G401.6 (cell line): ENCODE results near the gene ABHD1.
"Not testable (repeated sequence)": the region's sequence is repeated elsewhere in the genome, so short reads cannot be mapped to it uniquely, and the experiment has no call there.

Source experiments
- FAIRE-seq: peaks from 2 replicates; lab custom pipeline; 2012; peaks lifted over from hg19 to GRCh38; lab: Jason Lieb, UNC

ABHD1 gene

GRCh38 chr2:27123302-27124150, at the start of gene ABHD1:
Gene ABHD1 (plus strand): TSS chr2:27123815. CDS start chr2:27123949, 134 bp downstream.
- no peak for FAIRE-seq

DNA sequence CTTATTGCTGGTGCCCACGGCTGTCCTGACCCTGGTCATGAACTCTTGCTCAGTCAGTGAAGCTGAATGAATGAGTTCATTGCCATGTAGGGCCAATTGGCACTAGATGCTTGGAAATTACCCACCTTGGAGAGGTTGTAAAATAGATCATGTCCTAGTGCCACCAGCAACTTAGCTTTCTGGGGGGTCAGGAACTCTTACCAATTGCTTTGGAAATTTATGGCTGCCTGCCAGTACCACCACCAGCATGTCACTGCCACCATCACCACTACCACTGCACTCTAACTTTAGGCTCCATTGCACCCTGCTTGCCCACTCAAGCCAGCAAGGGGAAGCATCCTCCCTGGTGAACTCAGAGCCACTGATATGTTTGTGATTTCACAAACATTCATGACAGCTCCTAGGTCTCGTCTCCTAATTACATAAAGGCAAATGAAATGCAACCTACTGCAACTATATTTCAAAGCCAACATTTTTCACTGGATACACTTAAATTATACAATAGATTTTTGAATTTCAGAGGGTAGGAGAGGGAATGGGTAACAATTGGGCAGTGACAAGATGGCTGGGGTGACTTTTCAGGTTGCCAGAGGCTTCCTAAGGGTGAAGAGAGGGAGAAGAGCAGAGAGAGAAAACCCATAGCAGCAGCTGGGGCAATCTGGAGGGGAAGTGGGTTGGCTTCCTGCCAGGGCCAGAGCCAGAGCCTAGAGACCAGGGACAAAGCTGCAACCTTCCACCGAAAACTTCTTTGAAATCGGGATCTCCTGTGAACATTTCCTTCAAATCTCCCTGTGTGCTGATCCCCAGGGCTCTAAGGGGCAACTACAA, 48.7 kb upstream of the ABHD1 start:
- FAIRE-seq: no peak

DNA sequence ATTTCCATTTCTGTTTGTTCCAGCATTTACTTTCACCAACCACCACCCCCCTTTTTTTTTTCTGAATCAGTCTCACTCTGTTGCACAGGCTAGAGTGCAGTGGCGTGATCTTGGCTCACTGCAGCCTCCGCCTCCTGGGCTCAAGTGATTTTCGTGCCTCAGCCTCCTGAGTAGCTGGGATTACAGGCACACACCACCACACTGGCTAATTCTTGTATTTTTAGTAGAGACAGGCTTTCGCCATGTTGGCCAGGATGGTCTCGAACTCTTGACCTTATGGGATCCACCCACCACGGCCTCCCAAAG, 48.1 kb upstream of the ABHD1 start:
- FAIRE-seq: not testable (repeated sequence)

DNA sequence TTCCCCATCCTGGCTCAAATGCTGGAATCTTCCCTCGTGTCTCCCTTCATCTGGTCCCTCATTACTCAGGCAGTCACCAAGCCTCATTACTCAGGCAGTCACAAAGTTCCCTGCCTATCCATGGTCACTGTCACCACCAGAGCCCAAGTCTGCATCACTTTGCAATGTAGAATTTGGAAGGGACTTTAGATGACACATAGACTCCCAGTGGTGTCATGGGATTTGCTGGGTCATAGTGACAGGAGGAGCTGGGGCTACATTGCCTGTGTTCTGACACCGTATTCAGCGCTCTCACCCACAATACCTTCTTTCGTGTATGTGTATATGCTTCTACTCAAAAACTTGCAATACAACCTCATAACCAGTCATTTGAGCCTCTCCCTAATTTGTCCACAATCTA, 47.3 kb upstream of the ABHD1 start:
- FAIRE-seq: no peak

DNA sequence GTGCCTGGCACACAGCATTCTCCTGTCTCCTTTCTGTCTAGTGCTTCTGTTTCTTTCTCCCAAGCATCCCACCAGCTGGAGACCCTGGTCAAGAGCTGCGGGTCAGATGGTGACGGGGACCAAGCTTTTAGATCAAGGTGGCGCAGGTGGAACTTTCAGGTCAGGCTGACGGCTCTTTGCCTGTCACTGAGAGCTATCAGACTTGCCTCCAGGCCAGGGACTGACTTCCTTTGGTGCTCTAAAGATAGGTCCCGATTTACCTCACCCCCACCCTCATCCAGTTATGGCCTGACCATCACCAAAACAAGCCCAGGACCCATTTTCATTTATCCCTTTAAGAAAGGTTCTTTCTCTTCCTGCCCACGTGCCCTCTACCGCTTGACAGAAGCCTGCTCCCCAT, 46.4 kb upstream of the ABHD1 start:
- no peak for FAIRE-seq

- FAIRE-seq: no peak
Observed at GRCh38 chr2:27078267-27079194, 45.1 kb upstream of the ABHD1 start, which contains the start of gene EMILIN1. Gene EMILIN1 (plus strand): TSS chr2:27078615. CDS start chr2:27079066, 451 bp downstream.

DNA sequence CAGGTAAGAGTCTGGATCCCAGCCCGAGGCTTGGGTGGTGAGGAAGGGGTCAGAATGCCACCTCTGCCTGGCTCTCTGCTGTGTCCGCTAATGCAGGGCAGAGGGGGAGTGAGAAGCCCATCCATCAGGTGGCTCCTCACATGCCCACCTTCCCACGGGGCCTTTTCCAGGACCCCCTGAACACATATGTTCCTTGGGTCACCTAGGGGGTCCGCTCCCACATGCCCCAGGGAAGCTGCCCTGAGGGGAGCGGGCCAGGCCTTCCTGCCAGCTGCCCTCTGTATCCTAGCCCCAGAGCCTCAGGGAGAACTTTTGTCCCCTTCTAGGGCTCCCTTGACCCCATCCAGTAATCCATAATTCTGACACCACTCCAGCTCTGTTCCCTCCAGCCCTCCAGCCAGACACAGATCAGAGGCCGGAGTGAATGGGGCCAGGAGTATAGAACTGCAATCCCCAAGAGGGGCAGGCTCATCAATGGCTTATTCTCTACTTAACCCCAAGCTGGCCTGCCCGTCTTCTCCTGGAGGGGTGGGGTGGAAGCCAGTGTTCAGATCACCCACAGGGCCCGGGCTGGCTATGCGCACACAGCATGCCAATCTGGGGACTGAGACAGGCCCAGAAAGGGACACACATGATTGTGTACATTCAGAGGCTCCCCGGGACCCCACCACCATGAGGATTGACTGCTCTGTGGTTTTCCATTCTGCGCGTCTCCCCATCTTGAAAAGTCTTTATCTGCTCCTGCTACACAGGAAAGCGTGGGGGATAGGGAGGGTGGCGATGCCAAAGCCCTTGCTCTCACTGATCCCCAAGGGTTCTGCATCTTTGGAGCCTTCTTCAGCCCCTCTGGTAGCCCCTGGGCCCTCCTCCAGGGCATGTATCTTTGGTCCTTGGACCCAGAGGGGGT, 44.1 kb upstream of the ABHD1 start:
- FAIRE-seq: no peak

DNA sequence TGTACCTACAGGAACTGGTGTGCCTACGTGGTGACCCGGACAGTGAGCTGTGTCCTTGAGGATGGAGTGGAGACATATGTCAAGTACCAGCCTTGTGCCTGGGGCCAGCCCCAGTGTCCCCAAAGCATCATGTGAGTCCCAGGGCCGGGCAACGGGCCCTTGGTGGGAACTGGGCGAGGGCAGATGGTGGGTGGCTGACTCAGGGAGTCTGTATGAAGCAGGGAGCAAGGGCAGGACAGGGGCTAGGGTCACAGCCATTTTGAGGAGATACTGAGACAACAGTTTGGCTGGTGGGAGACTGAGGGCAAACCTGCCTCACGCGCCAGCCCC, 43.5 kb upstream of the ABHD1 start:
- FAIRE-seq: no peak

GRCh38 chr2:27080603-27080936, 43.0 kb upstream of the ABHD1 start:
- no peak for FAIRE-seq

DNA sequence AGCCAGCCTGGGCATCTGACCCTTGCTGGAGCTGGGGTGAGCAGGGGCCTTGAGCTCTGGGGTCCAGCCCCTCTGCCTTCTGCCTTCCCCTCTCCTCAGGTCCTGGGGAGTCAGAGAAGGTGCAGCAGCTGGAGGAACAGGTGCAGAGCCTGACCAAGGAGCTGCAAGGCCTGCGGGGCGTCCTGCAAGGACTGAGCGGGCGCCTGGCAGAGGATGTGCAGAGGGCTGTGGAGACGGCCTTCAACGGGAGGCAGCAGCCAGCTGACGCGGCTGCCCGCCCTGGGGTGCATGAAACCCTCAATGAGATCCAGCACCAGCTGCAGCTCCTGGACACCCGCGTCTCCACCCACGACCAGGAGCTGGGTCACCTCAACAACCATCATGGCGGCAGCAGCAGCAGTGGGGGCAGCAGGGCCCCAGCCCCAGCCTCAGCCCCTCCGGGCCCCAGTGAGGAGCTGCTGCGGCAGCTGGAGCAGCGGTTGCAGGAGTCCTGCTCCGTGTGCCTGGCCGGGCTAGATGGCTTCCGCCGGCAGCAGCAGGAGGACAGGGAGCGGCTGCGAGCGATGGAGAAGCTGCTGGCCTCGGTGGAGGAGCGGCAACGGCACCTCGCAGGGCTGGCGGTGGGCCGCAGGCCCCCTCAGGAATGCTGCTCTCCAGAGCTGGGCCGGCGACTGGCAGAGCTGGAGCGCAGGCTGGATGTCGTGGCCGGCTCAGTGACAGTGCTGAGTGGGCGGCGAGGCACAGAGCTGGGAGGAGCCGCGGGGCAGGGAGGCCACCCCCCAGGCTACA, 41.4 kb upstream of the ABHD1 start:
- no peak for FAIRE-seq

DNA sequence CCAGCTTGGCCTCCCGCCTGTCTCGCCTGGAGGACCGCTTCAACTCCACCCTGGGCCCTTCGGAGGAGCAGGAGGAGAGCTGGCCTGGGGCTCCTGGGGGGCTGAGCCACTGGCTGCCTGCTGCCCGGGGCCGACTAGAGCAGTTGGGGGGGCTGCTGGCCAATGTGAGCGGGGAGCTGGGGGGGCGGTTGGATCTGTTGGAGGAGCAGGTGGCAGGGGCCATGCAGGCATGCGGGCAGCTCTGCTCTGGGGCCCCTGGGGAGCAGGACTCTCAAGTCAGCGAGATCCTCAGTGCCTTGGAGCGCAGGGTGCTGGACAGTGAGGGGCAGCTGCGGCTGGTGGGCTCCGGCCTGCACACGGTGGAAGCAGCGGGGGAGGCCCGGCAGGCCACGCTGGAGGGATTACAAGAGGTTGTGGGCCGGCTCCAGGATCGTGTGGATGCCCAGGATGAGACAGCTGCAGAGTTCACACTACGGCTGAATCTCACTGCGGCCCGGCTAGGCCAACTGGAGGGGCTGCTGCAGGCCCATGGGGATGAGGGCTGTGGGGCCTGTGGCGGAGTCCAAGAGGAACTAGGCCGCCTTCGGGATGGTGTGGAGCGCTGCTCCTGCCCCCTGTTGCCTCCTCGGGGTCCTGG, 40.7 kb upstream of the ABHD1 start:
- FAIRE-seq: no peak

DNA sequence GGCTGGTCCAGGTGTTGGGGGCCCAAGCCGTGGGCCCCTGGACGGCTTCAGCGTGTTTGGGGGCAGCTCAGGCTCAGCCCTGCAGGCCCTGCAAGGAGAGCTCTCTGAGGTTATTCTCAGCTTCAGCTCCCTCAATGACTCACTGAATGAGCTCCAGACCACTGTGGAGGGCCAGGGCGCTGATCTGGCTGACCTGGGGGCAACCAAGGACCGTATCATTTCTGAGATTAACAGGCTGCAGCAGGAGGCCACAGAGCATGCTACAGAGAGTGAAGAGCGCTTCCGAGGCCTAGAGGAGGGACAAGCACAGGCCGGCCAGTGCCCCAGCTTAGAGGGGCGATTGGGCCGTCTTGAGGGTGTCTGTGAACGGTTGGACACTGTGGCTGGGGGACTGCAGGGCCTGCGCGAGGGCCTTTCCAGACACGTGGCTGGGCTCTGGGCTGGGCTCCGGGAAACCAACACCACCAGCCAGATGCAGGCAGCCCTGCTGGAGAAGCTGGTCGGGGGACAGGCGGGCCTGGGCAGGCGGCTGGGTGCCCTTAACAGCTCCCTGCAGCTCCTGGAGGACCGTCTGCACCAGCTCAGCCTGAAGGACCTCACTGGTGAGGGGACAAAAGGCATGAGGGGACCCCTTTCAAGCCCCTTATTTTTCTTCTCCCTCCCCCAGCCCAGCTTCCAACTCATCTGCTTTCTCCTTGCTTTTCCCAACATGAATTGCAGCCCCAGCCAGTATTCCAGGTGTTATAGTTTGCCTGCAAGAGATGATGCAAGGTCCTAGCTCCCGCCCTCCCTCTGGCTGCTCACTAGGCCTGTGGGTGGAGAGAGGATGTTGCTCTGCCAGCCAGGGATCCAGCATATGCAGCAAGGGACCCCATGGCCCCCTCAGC, 40.0 kb upstream of the ABHD1 start:
- FAIRE-seq: no peak

DNA sequence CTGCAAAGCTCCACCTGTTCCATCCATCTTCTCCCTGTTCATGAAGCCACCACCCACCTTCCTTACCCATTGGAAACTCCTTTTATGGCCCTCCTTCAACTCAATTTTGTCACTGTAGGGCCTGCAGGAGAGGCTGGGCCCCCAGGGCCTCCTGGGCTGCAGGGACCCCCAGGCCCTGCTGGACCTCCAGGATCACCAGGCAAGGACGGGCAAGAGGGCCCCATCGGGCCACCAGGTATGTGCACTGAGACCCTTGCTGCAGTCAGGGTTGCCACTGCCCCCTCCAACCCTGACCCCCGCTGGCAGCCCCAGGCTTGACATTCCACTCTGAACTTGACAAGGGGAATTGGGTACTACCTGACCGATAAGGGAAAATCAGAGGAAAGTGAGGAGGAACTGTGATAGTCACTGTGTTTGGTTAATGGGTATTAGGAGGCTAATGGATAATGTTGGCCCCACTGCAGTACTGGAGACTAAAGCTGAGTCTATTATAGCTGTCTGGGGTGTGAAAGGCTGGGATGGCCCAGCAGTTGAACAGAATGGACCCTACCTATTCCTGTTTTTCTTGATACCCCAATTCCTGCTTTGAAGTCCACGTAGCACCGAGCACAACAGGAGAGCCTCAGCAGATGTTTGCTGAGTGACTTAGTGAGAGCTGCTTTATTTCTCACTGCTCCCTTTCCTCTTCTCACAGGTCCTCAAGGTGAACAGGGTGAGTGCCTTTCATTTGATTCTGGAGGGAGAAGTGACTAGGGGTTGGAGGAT, 39.1 kb upstream of the ABHD1 start:
- no peak for FAIRE-seq

DNA sequence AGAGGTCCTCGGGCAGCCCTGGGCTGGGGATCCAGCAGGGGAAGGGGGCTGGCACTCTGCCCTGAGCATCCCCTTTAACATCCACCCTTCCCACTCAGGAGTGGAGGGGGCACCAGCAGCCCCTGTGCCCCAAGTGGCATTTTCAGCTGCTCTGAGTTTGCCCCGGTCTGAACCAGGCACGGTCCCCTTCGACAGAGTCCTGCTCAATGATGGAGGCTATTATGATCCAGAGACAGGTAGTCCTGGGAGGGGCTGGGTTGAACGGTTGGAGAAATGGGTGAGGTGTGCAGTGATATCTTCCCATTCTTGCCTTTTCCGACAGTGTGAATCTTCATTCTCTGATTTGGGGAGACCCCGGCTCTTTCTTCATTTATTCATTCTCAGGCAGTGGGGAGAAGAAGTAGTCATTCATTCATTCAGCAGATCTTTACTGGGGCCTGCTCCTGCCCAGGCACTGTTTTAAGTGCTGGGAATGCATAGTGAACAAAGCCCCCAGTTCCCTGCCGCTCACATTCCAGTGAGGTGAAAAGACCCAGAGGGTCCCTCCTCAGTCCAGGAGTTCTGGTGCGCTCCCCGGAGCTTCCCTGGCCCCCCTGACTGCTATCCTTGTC, 38.4 kb upstream of the ABHD1 start:
- no peak for FAIRE-seq

GRCh38 chr2:27085673-27086089, 37.9 kb upstream of the ABHD1 start:
- FAIRE-seq: no peak

DNA sequence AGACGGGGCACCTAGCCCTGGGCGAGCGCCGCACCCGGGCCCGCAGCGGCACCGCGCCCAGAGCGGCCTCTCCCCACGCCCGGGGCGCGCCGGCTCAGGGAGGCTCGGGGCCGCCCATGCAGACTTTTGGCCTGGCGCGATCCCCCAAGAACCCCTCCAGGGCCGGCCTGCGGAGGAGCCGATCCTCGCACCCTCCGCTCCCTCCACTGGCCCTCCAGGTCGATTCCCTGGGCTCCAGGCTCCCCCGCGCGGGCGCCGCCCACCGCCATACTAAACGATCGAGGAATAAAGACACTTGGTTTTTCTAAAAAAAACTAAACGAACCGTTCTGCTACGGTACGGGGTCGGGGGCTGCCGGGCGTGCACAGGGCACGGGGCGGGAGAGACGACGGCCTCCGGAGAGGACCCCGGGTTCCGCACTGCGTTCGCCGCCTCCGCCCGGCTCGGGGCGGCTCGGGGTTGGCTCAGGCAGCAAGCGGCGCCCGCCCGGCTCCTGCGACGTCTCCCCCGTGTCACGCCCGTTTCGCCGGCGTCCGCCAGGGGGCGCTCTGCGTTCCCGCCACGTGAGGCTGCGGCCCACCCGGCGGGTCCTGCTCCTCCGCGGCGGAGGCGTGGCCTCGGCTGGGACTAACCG, 37.4 kb upstream of the ABHD1 start:
- no peak for FAIRE-seq
